PC-9 (cell line): Measurements from ENCODE around the gene MECR.

Experiments used
- EZH2 ChIP-seq: fragments of 200-600 bp; sonication (generic); IDR thresholded peaks from 2 replicates; pipeline ENCODE4 v1.8.0; 2017; ENCODE audit warnings: antibody characterized with exemption, low read depth
- TF ChIP-seq, protein P1 (sequence below): fragments of 200-600 bp; sonication (generic); conservative IDR thresholded peaks from 2 replicates; pipeline ENCODE4 v1.6.1; 2017; ENCODE audit warnings: mixed run types, antibody characterized with exemption, mild to moderate bottlenecking, moderate library complexity

DNA sequence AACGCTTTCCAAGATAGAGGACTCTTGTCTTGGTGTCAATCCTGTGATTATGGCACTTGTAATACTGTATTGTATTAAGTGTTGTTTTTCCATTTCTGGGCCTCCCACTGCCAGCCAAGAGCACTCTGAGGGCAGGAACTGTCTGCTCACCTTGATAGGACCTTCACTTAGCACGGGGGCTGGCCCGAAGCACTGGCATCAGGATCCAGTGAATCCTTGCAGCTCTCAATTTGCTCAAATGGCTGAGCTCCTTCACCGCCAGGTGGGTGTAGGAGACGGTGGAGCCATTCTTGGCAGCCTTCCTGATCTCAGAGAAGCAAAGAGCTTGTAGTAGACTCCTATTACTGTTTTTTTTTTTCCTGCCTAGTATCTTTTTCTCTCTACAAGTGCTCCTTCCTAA is 17.7 kb downstream of the MECR start:
- TF ChIP-seq, protein P1, sequence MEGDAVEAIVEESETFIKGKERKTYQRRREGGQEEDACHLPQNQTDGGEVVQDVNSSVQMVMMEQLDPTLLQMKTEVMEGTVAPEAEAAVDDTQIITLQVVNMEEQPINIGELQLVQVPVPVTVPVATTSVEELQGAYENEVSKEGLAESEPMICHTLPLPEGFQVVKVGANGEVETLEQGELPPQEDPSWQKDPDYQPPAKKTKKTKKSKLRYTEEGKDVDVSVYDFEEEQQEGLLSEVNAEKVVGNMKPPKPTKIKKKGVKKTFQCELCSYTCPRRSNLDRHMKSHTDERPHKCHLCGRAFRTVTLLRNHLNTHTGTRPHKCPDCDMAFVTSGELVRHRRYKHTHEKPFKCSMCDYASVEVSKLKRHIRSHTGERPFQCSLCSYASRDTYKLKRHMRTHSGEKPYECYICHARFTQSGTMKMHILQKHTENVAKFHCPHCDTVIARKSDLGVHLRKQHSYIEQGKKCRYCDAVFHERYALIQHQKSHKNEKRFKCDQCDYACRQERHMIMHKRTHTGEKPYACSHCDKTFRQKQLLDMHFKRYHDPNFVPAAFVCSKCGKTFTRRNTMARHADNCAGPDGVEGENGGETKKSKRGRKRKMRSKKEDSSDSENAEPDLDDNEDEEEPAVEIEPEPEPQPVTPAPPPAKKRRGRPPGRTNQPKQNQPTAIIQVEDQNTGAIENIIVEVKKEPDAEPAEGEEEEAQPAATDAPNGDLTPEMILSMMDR: no peak
- TF ChIP-seq EZH2: no peak
